WERI-Rb-1 (cell line): ENCODE measurements around the gene FDX1.

Experiments
- DNase-seq: peaks from one replicate; pipeline ENCODE4 v3.0.0-alpha.2; 2020
- H3K27ac ChIP-seq: fragments of 250-450 bp; sonication (Bioruptor Pico); 2 replicates; pipeline ENCODE4 v1.5.1; 2020; ENCODE audit warnings: mild to moderate bottlenecking, moderate library complexity
- H3K27me3 ChIP-seq: fragments of 250-450 bp; sonication (Bioruptor Pico); 2 replicates; pipeline ENCODE4 v1.5.1; 2021; ENCODE audit warnings: mild to moderate bottlenecking, low read depth, moderate library complexity; ENCODE audit not compliant: insufficient read depth, severe bottlenecking
- H3K36me3 ChIP-seq: fragments of 250-450 bp; sonication (Bioruptor Pico); 2 replicates; pipeline ENCODE4 v1.5.1; 2020; ENCODE audit warnings: mild to moderate bottlenecking, moderate library complexity
- H3K4me3 ChIP-seq: 2 replicates; pipeline ENCODE4 v1.5.1; 2011; ENCODE audit warnings: low read depth, mild to moderate bottlenecking, control low read depth, low read length
- H3K9me3 ChIP-seq: fragments of 250-450 bp; sonication (Bioruptor Pico); 2 replicates; pipeline ENCODE4 v1.5.1; 2021; ENCODE audit warnings: mild to moderate bottlenecking, moderate library complexity; ENCODE audit not compliant: severe bottlenecking
- TF ChIP-seq, protein P1 (sequence below): IDR thresholded peaks from 2 replicates; pipeline ENCODE4 v1.5.1; 2011; ENCODE audit warnings: low read depth, mild to moderate bottlenecking, control low read depth, inconsistent platforms, low read length

The FDX1 gene

DNA sequence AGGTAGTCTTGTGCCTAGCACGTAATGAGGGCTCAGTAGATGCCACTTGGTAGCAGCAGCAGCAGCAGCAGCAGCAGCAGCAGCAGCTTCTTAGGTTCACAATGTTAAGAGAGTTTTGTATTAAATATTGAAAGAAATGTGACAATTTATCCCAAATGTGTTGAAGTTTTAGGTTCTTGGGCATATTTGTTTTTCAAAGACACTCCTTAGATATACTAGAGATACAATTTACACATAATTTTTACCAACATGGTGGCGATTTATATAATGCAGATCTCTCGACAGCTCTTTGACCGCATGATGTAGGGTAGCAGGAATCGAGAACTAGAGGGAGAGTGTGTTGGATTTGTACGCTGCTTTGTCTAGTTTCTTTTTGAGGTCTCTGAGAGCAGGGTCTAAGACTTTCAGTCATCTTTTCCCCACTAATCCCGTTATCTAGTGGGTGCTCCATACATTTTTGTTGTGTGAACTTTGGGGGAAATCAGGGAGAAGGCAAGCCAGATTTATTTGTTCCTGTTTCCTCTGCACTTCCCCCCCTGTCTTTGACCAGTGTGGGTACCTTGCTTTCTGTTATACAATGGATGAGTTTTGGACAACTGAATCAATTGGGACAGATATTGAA lies 1.4 kb downstream of the FDX1 start:
- no peak for DNase-seq
- H3K27ac ChIP-seq: no peak overlapping the region
- no peaks in the 10 kb centered on the region for H3K27me3 ChIP-seq
- TF ChIP-seq, protein P1, sequence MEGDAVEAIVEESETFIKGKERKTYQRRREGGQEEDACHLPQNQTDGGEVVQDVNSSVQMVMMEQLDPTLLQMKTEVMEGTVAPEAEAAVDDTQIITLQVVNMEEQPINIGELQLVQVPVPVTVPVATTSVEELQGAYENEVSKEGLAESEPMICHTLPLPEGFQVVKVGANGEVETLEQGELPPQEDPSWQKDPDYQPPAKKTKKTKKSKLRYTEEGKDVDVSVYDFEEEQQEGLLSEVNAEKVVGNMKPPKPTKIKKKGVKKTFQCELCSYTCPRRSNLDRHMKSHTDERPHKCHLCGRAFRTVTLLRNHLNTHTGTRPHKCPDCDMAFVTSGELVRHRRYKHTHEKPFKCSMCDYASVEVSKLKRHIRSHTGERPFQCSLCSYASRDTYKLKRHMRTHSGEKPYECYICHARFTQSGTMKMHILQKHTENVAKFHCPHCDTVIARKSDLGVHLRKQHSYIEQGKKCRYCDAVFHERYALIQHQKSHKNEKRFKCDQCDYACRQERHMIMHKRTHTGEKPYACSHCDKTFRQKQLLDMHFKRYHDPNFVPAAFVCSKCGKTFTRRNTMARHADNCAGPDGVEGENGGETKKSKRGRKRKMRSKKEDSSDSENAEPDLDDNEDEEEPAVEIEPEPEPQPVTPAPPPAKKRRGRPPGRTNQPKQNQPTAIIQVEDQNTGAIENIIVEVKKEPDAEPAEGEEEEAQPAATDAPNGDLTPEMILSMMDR: no peak
- H3K4me3 ChIP-seq: peak overlapping the region; percentile 81
- H3K36me3 ChIP-seq: no peaks in the 10 kb centered on the region
- H3K9me3 ChIP-seq: no peaks in the 10 kb centered on the region

DNA sequence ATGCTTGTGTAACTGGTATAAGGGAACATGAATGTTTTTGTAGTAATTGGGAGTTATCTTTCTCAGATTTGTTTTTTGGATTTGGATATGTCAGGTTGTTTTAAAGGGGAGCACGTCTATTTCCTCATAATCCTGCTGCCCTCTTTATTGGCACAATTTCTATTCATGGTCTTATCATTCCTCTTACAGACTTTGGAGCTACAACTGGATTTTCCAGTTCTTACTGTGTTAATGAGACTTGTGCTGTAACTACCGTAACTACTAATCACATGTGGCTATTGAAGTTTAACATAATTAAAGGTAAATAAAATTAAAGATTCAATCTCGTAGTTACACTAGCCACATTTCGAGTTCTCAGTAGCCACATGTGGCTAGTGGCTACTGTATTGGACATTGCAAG lies 1.9 kb downstream of the FDX1 start:
- DNase-seq: no peak
- TF ChIP-seq, protein P1: no peak
- Histone ChIP-seq H3K4me3 (no peak overlapping the region), H3K27ac (no peak overlapping the region), H3K9me3 (no peaks in the 10 kb centered on the region), H3K27me3 (no peaks in the 10 kb centered on the region), H3K36me3 (no peaks in the 10 kb centered on the region)

DNA sequence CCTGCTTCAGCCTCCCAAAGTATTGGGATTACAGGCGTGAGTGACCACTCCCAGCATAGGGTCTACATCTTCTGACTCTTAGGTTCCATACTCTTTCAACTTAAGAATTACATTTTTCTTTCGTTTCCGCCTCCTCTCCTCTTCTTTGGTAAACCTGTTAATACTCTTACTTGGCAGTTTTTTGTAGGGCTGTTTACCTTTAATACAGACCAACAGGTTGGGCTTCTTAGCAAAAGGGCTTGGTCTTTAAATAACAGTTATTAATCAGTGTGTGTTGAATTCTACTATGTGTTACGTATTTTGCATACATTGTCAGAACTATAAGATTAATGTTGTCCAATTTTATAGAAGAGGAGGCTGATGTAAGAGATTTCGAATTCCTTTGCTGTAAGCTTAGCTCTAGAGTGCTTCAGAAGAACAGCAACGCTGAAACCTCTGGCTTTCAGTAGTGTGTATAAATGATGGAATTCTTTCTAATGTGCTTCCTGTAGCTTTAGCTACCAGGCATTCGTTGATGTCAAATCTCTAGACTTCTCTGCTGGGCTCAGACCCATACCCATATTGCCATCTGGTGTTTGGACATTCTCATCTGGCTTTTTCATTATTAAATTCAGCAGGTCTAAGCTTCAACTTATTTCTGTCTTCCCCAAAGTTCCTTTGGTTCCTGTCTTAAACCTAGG lies 3.1 kb downstream of the FDX1 start:
- no peaks in the 10 kb centered on the region for H3K9me3 ChIP-seq
- H3K36me3 ChIP-seq: peaks cover 5% of the 10 kb centered on the region; the same call in 1 of the 2 replicates
- H3K27me3 ChIP-seq: no peaks in the 10 kb centered on the region
- no peak overlapping the region for H3K4me3 ChIP-seq
- DNase-seq: no peak
- no peak overlapping the region for H3K27ac ChIP-seq
- TF ChIP-seq, protein P1: no peak

DNA sequence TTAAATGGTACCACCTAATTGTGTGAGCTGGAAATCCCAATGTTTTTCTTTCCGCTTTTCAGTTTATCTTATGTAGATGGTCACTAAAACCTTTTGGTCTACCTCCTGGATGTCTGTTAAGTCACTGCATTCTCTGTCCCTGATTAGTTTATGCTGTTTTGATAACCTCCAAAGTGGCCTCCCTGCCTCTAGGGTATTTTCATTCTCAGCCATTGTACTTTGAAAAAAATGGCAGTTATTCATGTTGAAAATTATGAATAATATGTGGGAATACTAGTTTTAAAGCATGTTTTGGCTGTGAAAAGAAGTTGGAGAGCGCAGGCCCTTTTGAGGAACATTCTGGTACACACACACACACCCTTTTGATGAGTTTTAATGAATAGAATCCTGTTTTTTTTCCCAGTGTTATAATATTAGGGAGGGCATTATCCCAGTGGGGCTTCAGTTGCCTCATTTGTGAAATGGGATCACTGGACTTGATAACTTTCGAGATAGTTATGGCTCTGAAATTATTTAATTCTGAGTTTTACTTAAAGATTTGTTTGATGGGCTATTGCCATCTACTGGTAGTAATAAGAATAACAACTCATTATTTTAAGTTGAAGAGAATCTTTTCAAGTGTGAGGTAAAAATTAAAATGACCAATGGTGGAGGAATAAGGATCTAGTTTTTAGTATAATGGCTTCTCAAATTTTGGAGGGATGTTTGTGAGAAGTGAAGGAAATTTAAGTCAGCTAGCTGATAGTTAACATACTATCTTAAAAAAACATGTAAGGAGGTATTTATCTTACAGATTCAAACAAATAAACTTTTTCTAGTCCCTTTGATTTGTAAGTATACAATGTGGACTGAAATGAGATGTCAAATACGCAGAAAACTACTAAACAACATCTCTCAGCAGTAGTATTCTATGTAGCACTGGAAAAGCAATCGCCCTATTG lies 3.9 kb downstream of the FDX1 start:
- Histone ChIP-seq H3K27me3 (no peaks in the 10 kb centered on the region), H3K9me3 (no peaks in the 10 kb centered on the region), H3K27ac (no peak overlapping the region), H3K4me3 (no peak overlapping the region), H3K36me3 (peaks cover 11% of the 10 kb centered on the region)
- TF ChIP-seq, protein P1: no peak
- no peak for DNase-seq

DNA sequence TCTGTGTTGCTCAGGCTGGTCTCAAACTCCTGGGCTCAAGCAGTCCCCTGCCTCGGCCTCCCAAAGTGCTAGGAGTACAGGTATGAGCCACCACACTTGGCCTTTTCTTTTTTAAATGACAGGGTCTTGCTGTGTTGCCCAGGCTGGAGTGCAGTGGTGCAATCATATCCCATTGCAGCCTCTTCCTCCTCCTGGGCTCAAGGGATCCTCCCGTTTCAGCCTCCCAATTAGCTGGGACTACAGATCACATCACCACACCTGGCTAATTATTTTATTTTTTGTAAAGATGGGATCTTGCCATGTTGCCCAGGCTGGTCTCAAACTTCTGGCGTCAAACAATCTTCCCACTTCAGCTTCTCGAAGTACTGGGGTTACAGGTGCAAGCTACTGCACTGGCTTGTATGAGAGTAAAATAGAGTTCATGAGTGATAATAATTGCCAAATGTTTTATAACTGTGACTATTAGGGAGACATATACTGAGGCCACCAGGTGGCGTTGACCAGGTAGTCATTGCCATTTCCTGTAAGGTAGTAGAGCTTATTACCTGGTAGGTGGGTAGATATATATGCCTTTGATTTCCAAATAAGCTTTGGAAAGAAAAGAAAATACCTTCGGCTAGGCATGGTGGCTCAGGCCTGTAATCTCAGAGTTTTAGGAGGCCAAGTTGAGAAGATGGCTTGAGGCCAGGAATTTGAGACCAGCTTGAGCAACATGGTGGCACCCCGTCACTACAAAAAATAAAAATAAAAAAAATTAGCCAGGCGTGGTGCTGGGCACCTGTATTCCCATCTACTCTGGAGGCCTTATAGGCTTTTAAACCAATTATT lies 5.4 kb downstream of the FDX1 start:
- Histone ChIP-seq H3K4me3 (no peak overlapping the region), H3K36me3 (peaks cover 16% of the 10 kb centered on the region), H3K27me3 (no peaks in the 10 kb centered on the region), H3K27ac (no peak overlapping the region), H3K9me3 (no peaks in the 10 kb centered on the region)
- TF ChIP-seq, protein P1: peak; percentile 18; the same call in 1 of the 2 replicates
- peak; percentile 28 for DNase-seq
